Left ventricle myocardium inferior (tissue), 1 donor: ENCODE measurements around the gene HOXB3. TPM values are rescaled to one million over a fixed set of nuclear protein-coding genes. Genes with fewer than 3 reads are reported as not detected.
A peak's percentile ranks its signal among the peaks of the same experiment; 100 is the strongest.

Source experiments
- DNase-seq: peaks from one replicate; pipeline ENCODE4 v3.0.0-alpha.2; 2020
- H3K27ac ChIP-seq: fragments of 200-600 bp; replicated peaks from 2 replicates; pipeline ENCODE4 v1.8.0; 2021
- H3K27me3 ChIP-seq: fragments of 200-600 bp; 2 replicates; pipeline ENCODE4 v1.8.0; 2021; ENCODE audit warnings: low read depth
- H3K36me3 ChIP-seq: fragments of 200-600 bp; 2 replicates; pipeline ENCODE4 v1.8.0; 2021
- H3K4me1 ChIP-seq: fragments of 200-600 bp; 2 replicates; pipeline ENCODE4 v1.8.0; 2021
- H3K4me3 ChIP-seq: fragments of 200-600 bp; 2 replicates; pipeline ENCODE4 v1.8.0; 2021; ENCODE audit warnings: mild to moderate bottlenecking, moderate library complexity
- H3K9me3 ChIP-seq: fragments of 200-600 bp; replicated peaks from 2 replicates; pipeline ENCODE4 v1.8.0; 2021
- CTCF ChIP-seq: fragments of 200-600 bp; IDR thresholded peaks from 2 replicates; pipeline ENCODE4 v1.8.0; 2021; ENCODE audit warnings: antibody characterized with exemption, mild to moderate bottlenecking, borderline replicate concordance
- intact Hi-C: fragments of 100-400 bp; cut with micrococcal nuclease; formaldehyde crosslinking; loops from one replicate; pipeline ENCODE4 v1.11.0; 2022
- total RNA-seq: library from RNA; stranded (reverse); fragmentation: NEBNext Ultra II Directional; extraction: Animal tissue kit (Norgen Biotek cat#: 25700); gene quantifications from one replicate; pipeline ENCODE4 v1.2.1, GENCODE V29; 2021
- donor health status: DM: no; HTN: yes; CAD: no; lungs with severe emphysema.

Gene HOXB3
- total RNA-seq, 1 donor from 2014 or later = 0.91 TPM

GRCh38 chr17:48526608-48527546 lies 63.2 kb downstream of the HOXB3 start:
- H3K4me1 ChIP-seq = peaks cover 6% of the 10 kb centered on the region
- H3K27me3 ChIP-seq = peaks cover 99% of the 10 kb centered on the region
- no peak for TF ChIP-seq CTCF
- H3K27ac ChIP-seq = no peak overlapping the region
- no peaks in the 10 kb centered on the region for H3K36me3 ChIP-seq
- no peaks in the 10 kb centered on the region for H3K9me3 ChIP-seq
- H3K4me3 ChIP-seq = peak overlapping the region; percentile 37
- intact Hi-C loops = no loop called here
- no peak for DNase-seq

- intact Hi-C loops = no loop called here
- no peak overlapping the region for H3K27ac ChIP-seq
Observed at GRCh38 chr17:48523010-48523409, 67.0 kb downstream of the HOXB3 start.

GRCh38 chr17:48522031-48522653 lies 67.9 kb downstream of the HOXB3 start:
- Histone ChIP-seq H3K9me3 (no peaks in the 10 kb centered on the region), H3K36me3 (no peaks in the 10 kb centered on the region), H3K4me3 (no peak overlapping the region), H3K27ac (no peak overlapping the region), H3K27me3 (peaks cover 99% of the 10 kb centered on the region), H3K4me1 (peaks cover 4% of the 10 kb centered on the region)
- no peak for TF ChIP-seq CTCF
- intact Hi-C loops = no loop called here
- no peak for DNase-seq

More at GRCh38 chr17:48523010-48523409, 67.0 kb downstream of the HOXB3 start:
- H3K9me3 ChIP-seq = no peaks in the 10 kb centered on the region
- H3K27me3 ChIP-seq = peaks cover 99% of the 10 kb centered on the region
- H3K4me1 ChIP-seq = peaks cover 6% of the 10 kb centered on the region
- DNase-seq = no peak
- H3K36me3 ChIP-seq = no peaks in the 10 kb centered on the region
- H3K4me3 ChIP-seq = no peak overlapping the region
- no peak for TF ChIP-seq CTCF

- DNase-seq = no peak
- intact Hi-C loops = no loop called here
Observed at GRCh38 chr17:48520631-48521079, 69.4 kb downstream of the HOXB3 start.

More at GRCh38 chr17:48520631-48521079, 69.4 kb downstream of the HOXB3 start:
- no peak overlapping the region for H3K27ac ChIP-seq
- H3K27me3 ChIP-seq = peaks cover 99% of the 10 kb centered on the region
- no peak overlapping the region for H3K4me3 ChIP-seq
- H3K4me1 ChIP-seq = no peaks in the 10 kb centered on the region
- no peaks in the 10 kb centered on the region for H3K36me3 ChIP-seq
- no peaks in the 10 kb centered on the region for H3K9me3 ChIP-seq
- TF ChIP-seq CTCF = no peak
